MM.1S (cell line): Measurements from ENCODE around the gene DMRTA1.
A peak's percentile ranks its signal among the peaks of the same experiment; 100 is the strongest.

Experiments used
- DNase-seq: peaks from one replicate; pipeline ENCODE4 v3.0.0-alpha.2; 2015
- H2AFZ ChIP-seq: fragments of 300-600 bp; sonication (generic); 2 replicates; pipeline ENCODE4 v1.6.0; 2016; ENCODE audit warnings: antibody characterized with exemption, low read length
- H3F3A ChIP-seq: fragments of 300-600 bp; sonication (generic); 2 replicates; pipeline ENCODE4 v1.6.1; 2016; ENCODE audit warnings: mild to moderate bottlenecking, antibody characterized with exemption, low read length, moderate library complexity, mixed read lengths; ENCODE audit not compliant: insufficient read depth
- H3K27ac ChIP-seq: fragments of 300-600 bp; sonication (generic); 2 replicates; pipeline ENCODE4 v1.5.1; 2016; ENCODE audit warnings: mild to moderate bottlenecking, low read length
- H3K27me3 ChIP-seq: fragments of 300-600 bp; sonication (generic); replicated peaks from 2 replicates; pipeline ENCODE4 v1.6.0; 2016; ENCODE audit warnings: low read length; ENCODE audit not compliant: insufficient read depth
- H3K36me3 ChIP-seq: fragments of 300-600 bp; sonication (generic); replicated peaks from 2 replicates; pipeline ENCODE4 v1.6.1; 2016; ENCODE audit warnings: mild to moderate bottlenecking, low read length, mixed read lengths; ENCODE audit not compliant: insufficient read depth
- H3K4me1 ChIP-seq: fragments of 300-600 bp; sonication (generic); 2 replicates; pipeline ENCODE4 v1.6.1; 2016; ENCODE audit warnings: low read length, mixed read lengths
- H3K4me2 ChIP-seq: fragments of 300-600 bp; sonication (generic); 2 replicates; pipeline ENCODE4 v1.6.0; 2016; ENCODE audit warnings: low read depth, low read length
- H3K4me3 ChIP-seq: fragments of 300-600 bp; sonication (generic); 2 replicates; pipeline ENCODE4 v1.5.1; 2016; ENCODE audit warnings: low read length, mixed read lengths
- H3K79me2 ChIP-seq: fragments of 300-600 bp; sonication (generic); 2 replicates; pipeline ENCODE4 v1.6.1; 2016; ENCODE audit warnings: mixed run types, low read length, mixed read lengths
- H3K9ac ChIP-seq: fragments of 300-600 bp; sonication (generic); 2 replicates; pipeline ENCODE4 v1.6.1; 2016; ENCODE audit warnings: low read length, mixed read lengths
- H3K9me2 ChIP-seq: fragments of 300-600 bp; sonication (generic); replicated peaks from 2 replicates; pipeline ENCODE4 v1.6.1; 2016; ENCODE audit warnings: mild to moderate bottlenecking, low read length, mixed read lengths; ENCODE audit not compliant: insufficient read depth
- H3K9me3 ChIP-seq: fragments of 300-600 bp; sonication (generic); replicated peaks from 2 replicates; pipeline ENCODE4 v1.6.1; 2016; ENCODE audit warnings: mild to moderate bottlenecking, low read length, mixed read lengths; ENCODE audit not compliant: insufficient read depth
- H4K20me1 ChIP-seq: fragments of 300-600 bp; sonication (generic); 2 replicates; pipeline ENCODE4 v1.6.1; 2016; ENCODE audit warnings: mild to moderate bottlenecking, low read length, moderate library complexity, mixed read lengths; ENCODE audit not compliant: insufficient read depth
- CTCF ChIP-seq: fragments of 300-600 bp; sonication (generic); IDR thresholded peaks from 2 replicates; pipeline ENCODE4 v1.5.1; 2016; ENCODE audit warnings: antibody characterized with exemption, low read length, mixed read lengths
- EZH2 ChIP-seq: fragments of 300-600 bp; sonication (generic); optimal IDR thresholded peaks from 2 replicates; pipeline ENCODE3; 2017; ENCODE audit warnings: low read depth, mild to moderate bottlenecking, antibody characterized with exemption, low read length, mixed read lengths
- EZH2phosphoT487 ChIP-seq: fragments of 300-600 bp; sonication (generic); IDR thresholded peaks from 2 replicates; pipeline ENCODE4 v1.6.1; 2018; ENCODE audit warnings: antibody characterized with exemption, low read length

DMRTA1 gene

DNA sequence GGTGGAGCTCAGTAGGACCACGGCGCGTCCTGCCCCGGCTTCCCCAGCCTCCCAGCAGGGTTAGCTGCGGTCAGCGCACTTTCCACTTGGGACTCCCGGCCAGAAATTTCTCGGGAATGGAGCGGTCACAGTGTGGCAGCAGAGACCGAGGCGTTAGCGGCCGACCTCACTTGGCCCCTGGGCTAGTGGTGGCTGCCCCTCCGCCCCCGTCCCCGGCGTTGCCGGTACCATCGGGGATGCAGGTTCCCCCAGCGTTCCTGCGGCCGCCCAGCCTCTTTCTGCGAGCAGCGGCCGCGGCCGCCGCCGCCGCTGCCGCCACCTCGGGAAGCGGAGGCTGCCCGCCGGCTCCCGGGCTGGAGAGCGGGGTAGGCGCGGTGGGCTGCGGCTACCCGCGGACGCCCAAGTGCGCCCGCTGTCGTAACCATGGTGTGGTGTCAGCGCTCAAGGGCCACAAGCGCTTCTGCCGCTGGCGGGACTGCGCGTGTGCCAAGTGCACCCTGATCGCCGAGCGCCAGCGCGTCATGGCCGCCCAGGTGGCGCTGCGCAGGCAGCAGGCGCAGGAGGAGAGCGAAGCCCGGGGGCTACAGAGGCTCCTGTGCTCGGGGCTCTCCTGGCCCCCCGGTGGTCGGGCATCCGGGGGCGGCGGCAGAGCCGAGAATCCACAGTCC lies 460 bp downstream of the DMRTA1 start:
- H3K9me2 ChIP-seq: no peaks in the 10 kb centered on the region
- DNase-seq: peak; percentile 78
- H3K4me1 ChIP-seq: 0 out of 2 replicates have a peak, but pooled peaks cover 2% of the 10 kb centered on the region
- H3F3A ChIP-seq: no peaks in the 10 kb centered on the region
- TF ChIP-seq EZH2phosphoT487: no peak
- TF ChIP-seq CTCF: peak; percentile 29
- no peak for TF ChIP-seq EZH2
- H3K27ac ChIP-seq: peak overlapping the region; percentile 23; the same call in 1 of the 2 replicates
- H3K36me3 ChIP-seq: no peaks in the 10 kb centered on the region
- H3K9ac ChIP-seq: peak overlapping the region; percentile 62
- H2AFZ ChIP-seq: peak overlapping the region; percentile 77
- H3K79me2 ChIP-seq: 0 out of 2 replicates have a peak, but pooled peaks cover 4% of the 10 kb centered on the region
- H3K27me3 ChIP-seq: no peaks in the 10 kb centered on the region
- no peaks in the 10 kb centered on the region for H4K20me1 ChIP-seq
- H3K4me2 ChIP-seq: peak overlapping the region; percentile 74
- H3K4me3 ChIP-seq: peak overlapping the region; percentile 67
- H3K9me3 ChIP-seq: no peaks in the 10 kb centered on the region

DNA sequence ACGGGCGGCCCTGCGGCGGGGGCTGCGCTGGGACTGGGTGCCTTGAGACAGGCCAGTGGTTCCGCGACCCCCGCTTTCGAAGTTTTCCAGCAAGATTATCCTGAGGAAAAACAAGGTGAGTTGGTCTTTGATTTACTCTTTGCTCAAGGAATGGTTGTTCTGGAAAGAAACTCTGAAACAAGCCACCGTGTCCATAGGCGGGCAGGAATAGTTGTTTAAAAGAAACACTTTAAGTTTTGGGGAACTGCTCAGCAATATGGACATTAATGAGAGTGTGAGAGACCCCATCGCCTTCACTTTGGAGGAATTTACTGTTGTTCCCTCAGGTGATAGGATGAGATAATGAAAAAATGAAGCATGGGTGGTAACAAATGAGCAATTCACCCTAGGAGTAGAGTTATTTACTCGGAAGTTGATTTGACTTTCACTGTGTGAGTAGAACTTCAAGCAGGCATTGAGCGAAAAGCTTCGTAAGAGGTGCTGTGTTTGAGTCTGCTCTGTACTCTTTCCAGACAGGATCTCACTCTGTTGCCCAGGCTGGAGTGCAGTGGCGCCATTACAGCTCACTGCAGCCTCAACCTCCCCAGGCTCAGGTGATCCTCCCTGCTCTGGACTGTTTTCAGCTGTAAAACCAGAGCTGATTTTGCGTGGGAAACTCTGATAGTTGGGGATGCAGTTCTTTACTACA lies 1.1 kb downstream of the DMRTA1 start:
- Histone ChIP-seq H3K9ac (peak overlapping the region; percentile 62), H3K27me3 (no peaks in the 10 kb centered on the region), H3K4me2 (peak overlapping the region; percentile 74), H3K4me3 (peak overlapping the region; percentile 67), H2AFZ (peak overlapping the region; percentile 77), H3K9me2 (no peaks in the 10 kb centered on the region), H3K27ac (peak overlapping the region; percentile 23; the same call in 1 of the 2 replicates), H3F3A (0 out of 2 replicates have a peak, but pooled peaks cover 2% of the 10 kb centered on the region), H3K4me1 (0 out of 2 replicates have a peak, but pooled peaks cover 2% of the 10 kb centered on the region), H3K9me3 (no peaks in the 10 kb centered on the region), H3K79me2 (0 out of 2 replicates have a peak, but pooled peaks cover 4% of the 10 kb centered on the region), H4K20me1 (no peaks in the 10 kb centered on the region), H3K36me3 (no peaks in the 10 kb centered on the region)
- no peak for TF ChIP-seq EZH2phosphoT487
- no peak; the same call in 1 of the 2 replicates for TF ChIP-seq CTCF
- TF ChIP-seq EZH2: no peak
- peak; percentile 25 for DNase-seq

GRCh38 chr9:22449719-22450118 lies 3.1 kb downstream of the DMRTA1 start:
- Histone ChIP-seq H4K20me1 (no peaks in the 10 kb centered on the region), H3K27ac (no peak overlapping the region), H3K9ac (no peak overlapping the region), H3F3A (0 out of 2 replicates have a peak, but pooled peaks cover 4% of the 10 kb centered on the region), H3K79me2 (0 out of 2 replicates have a peak, but pooled peaks cover 4% of the 10 kb centered on the region), H3K9me3 (no peaks in the 10 kb centered on the region), H3K4me3 (no peak overlapping the region), H2AFZ (no peak overlapping the region), H3K4me1 (peaks cover 2% of the 10 kb centered on the region; the same call in 1 of the 2 replicates), H3K9me2 (no peaks in the 10 kb centered on the region), H3K4me2 (no peak overlapping the region), H3K27me3 (no peaks in the 10 kb centered on the region), H3K36me3 (no peaks in the 10 kb centered on the region)
- no peak for TF ChIP-seq CTCF
- TF ChIP-seq EZH2phosphoT487: no peak
- no peak for TF ChIP-seq EZH2
- DNase-seq: no peak
